ENCODE data around the gene LRRC47.

Gene LRRC47

DNA sequence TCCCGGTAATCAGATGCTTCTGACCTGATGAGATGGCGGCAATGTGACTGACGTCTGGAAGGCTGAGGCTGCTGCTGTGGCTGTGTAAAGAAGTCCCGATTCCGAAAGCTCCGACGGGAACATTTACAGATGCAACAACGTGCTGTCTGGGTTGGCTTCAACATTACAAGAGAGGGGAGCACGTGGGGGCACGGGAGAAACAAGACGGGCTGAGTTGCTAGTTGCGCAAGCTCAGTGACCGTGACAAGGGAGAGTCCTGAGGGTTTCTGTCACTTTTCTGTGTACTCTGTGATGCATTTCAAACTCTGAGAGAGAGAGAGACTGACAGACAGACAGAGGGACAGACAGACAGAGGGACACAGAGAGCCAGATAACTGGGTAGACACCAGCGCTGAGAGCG lies 25.6 kb upstream of the LRRC47 start:
- no peak for TF ChIP-seq ZFX (IDR thresholded peaks at IDR 0.05; ENCODE audit: borderline replicate concordance)
- H3K27ac ChIP-seq = no peak overlapping the region

DNA sequence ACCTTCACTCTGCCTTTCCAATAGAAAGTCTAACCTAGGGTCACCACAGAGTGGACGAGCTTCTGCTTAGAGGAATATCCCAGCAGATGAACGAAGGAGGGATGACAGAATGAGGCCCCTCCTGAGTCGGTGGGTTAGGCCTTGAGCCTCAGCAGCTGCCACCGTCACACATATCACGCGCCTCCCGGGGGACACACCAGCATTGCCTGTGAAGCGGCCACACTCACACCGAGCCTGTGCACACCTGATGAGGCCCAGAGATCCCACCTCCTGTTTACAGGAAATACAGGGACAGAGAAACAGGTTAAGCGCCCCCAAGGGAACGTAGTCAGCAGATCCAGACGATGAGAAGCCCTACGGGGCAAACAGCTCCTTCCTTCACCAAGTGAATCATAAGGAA lies 25.1 kb upstream of the LRRC47 start:
- no peak overlapping the region for H3K27ac ChIP-seq
- TF ChIP-seq ZFX (IDR thresholded peaks at IDR 0.05; ENCODE audit: borderline replicate concordance) = no peak
- TF ChIP-seq, protein P1, sequence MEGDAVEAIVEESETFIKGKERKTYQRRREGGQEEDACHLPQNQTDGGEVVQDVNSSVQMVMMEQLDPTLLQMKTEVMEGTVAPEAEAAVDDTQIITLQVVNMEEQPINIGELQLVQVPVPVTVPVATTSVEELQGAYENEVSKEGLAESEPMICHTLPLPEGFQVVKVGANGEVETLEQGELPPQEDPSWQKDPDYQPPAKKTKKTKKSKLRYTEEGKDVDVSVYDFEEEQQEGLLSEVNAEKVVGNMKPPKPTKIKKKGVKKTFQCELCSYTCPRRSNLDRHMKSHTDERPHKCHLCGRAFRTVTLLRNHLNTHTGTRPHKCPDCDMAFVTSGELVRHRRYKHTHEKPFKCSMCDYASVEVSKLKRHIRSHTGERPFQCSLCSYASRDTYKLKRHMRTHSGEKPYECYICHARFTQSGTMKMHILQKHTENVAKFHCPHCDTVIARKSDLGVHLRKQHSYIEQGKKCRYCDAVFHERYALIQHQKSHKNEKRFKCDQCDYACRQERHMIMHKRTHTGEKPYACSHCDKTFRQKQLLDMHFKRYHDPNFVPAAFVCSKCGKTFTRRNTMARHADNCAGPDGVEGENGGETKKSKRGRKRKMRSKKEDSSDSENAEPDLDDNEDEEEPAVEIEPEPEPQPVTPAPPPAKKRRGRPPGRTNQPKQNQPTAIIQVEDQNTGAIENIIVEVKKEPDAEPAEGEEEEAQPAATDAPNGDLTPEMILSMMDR (IDR thresholded peaks at IDR 0.05) = no peak

DNA sequence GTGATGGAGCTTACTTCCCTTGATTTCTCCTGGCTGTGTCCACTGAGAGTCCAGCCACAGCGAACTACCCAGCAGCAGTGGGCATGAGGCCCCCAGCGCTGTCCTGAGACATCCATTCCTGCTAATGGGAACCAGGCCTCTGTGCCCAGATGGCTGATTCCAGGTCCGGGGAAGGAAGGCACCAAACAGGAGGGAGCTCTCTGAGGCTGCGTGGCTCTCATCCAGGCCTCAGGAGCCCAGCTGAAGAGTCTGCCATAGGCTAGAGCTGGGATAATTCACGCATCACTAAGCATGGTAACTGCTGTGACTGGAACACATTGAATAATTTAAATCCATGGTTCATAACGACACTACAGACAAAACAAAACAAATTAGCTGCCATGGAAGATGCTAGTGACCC lies 24.7 kb upstream of the LRRC47 start:
- TF ChIP-seq ZFX (IDR thresholded peaks at IDR 0.05; ENCODE audit: borderline replicate concordance) = no peak
- TF ChIP-seq, protein P1 (IDR thresholded peaks at IDR 0.05) = no peak
- no peak overlapping the region for H3K27ac ChIP-seq

DNA sequence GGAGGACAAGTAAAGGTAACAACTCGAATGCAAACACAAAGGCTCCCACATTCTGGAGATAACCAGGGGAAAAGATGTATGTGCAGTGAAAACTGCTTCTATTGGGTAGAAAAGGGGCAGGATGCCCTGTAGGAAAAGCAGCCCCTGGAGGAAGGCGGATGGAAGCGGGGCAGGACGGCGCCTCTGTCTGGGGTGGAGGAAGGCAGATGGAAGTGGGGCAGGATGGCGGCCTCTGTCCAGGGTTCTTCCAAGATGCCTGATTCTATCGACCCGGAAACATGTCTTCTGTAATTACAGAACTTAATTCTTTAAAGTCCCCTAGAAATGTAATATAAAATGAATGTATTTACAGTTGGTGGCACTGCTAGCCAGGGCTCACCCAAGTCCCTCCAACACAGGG lies 24.0 kb upstream of the LRRC47 start:
- TF ChIP-seq, protein P1 (IDR thresholded peaks at IDR 0.05) = no peak
- TF ChIP-seq ZFX (IDR thresholded peaks at IDR 0.05; ENCODE audit: borderline replicate concordance) = no peak
- no peak overlapping the region for H3K27ac ChIP-seq

DNA sequence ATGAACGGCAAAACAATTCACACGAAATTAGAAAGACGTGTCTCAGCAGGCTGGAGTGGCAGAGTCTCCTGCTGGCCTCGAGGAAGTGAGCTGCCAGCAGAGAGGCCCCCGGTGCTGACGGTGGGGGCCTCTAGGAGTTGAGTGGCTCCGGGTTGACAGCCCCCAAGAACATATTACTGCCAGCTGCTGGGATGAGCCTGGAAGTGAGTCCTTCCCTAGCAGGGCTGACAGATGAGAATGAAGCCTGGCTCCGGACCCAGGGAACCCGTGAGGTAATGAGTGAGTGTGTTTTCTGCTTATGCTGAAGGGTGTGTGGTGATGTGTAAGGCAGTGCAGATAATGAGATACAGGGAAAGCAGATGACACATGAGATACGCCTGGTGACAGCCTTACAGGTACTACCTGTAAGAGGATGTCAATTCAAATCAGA lies 23.5 kb upstream of the LRRC47 start:
- no peak for TF ChIP-seq ZFX (IDR thresholded peaks at IDR 0.05; ENCODE audit: borderline replicate concordance)
- TF ChIP-seq, protein P1 (IDR thresholded peaks at IDR 0.05) = no peak
- H3K27ac ChIP-seq = no peak overlapping the region

DNA sequence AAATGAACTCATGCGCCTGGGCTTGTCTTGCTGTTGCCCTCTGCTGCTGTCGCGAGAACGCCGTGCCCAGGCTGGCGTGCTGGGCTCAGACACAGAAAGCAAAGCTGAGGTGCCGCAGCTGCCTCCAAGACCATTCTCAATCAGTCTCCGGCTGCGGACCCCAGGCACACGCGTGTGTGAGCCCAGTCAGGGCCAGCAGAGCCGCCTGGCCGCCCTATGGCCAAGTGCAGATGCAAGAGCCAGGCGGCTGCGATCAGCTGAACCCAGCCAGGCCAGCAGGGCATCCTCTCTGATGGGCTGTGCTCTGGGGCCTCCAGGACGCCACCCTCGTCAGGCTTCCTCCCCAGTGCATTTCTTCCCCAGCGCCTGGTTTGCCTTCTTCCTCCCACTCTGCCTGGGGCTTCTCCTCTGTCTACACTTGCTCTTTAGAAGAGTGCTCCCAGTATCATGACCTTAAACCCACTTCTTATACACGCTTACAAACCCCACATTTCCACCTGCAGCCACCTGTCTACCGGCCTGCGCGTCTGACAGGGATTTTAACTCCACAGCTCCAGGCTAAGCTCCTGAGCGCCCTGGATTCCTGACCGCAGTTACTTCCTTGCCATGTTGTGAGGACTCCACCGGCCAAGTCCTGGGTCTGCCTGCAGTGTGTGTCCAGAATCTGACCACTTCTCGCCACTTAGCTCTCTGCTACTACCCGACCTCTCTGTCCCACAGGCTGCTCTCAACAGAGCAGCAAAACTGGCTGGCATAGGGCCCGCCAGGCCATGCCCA lies 21.7 kb upstream of the LRRC47 start:
- TF ChIP-seq, protein P1 (IDR thresholded peaks at IDR 0.05) = no peak
- TF ChIP-seq ZFX (IDR thresholded peaks at IDR 0.05; ENCODE audit: borderline replicate concordance) = no peak
- no peak overlapping the region for H3K27ac ChIP-seq

DNA sequence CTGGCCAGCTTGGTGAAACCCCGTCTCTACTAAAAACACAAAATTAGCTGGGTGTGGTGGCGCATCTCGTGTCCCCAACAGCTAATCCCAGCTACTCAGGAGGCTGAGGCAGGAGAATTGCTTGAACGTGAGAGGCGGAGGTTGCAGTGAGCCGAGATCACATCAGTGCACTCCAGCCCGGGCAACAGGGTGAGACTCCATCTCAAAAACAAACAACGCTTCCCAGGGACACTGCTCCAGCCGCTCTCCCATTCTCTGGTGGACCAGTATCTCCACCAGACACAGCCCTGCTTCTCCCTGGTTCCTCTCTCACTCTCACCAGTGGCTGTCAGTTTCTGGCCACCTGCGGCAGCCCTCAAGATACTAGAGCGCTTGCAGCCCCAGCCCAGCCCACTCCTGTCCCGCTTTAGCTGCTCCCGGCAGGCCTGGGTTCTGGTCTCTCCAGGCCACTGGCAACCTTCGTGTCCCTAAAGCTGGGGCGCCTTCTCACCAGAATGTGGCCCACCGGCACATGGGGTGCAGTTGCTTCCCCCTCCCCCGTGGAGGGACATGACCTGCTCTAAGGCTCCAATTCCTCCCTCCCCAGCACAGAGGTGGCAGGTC lies 20.9 kb upstream of the LRRC47 start:
- TF ChIP-seq ZFX (IDR thresholded peaks at IDR 0.05; ENCODE audit: borderline replicate concordance) = no peak
- TF ChIP-seq, protein P1 (IDR thresholded peaks at IDR 0.05) = no peak
- H3K27ac ChIP-seq = no peak overlapping the region

Measured in 22Rv1 (cell line).